Measurements from ENCODE around the gene GP5. TPM values are rescaled to one million over a fixed set of nuclear protein-coding genes. Genes with fewer than 3 reads are reported as not detected.

The GP5 gene
- total RNA-seq, 3 donors from 2014 or later: 0.07 to 0.19 TPM; not detected in 1

GRCh38 chr3:194370753-194371152 lies 28.3 kb downstream of the GP5 start:
- Histone ChIP-seq H3K4me3 (no peak overlapping the region), H3K4me1 (ENCODE audit: low read depth) (no peaks in the 10 kb centered on the region), H3K9me3 (no peaks in the 10 kb centered on the region), H3K36me3 (ENCODE audit: low read depth) (no peaks in the 10 kb centered on the region)
- ATAC-seq (no peak), DNase-seq (no peak)
- TF ChIP-seq, protein P1, sequence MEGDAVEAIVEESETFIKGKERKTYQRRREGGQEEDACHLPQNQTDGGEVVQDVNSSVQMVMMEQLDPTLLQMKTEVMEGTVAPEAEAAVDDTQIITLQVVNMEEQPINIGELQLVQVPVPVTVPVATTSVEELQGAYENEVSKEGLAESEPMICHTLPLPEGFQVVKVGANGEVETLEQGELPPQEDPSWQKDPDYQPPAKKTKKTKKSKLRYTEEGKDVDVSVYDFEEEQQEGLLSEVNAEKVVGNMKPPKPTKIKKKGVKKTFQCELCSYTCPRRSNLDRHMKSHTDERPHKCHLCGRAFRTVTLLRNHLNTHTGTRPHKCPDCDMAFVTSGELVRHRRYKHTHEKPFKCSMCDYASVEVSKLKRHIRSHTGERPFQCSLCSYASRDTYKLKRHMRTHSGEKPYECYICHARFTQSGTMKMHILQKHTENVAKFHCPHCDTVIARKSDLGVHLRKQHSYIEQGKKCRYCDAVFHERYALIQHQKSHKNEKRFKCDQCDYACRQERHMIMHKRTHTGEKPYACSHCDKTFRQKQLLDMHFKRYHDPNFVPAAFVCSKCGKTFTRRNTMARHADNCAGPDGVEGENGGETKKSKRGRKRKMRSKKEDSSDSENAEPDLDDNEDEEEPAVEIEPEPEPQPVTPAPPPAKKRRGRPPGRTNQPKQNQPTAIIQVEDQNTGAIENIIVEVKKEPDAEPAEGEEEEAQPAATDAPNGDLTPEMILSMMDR (IDR thresholded peaks at IDR 0.05): no peak
- intact Hi-C loops (cut with DNase I, micrococcal nuclease): no loop called here

DNA sequence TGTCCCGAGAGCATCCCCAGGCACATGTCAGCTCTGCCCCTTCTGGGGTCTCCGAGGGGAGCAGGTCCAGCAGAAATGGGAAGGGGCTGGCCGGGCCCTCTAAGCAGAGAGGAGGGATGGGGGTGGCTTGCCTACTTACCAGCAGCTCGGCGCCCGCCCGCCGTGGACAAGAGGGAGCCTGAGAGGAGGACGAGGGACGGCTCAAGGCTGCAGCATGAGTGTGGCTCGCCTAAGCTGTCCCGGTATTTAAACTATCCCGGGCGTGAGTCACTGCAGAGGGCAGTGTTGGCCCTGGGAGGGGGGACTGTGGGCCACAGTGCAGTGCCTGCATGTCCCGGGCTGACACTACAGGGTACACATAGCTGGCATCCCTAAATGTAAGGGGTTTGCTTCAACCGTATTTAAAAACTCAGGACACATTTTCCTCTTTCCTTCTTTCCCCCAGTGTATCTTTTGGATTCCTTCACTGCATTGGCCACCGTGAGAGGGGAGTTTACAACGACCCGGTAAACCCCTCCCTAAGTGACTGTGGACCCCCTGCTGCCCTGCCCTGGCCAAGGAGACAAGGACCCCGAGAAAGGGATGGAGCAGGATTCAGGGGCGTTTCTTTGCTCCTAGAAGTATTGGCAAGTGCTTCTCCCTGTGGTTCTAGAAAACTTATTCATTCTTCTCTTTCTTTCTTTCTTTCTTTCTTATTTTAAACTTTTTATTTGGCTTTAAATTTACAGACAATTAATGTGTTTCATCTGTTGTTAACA lies 29.4 kb downstream of the GP5 start, which contains the start of gene LRRC15:
LRRC15 (minus strand) TSS at position 222 of the 758 bp plus-strand sequence. CDS start 8,700 bp downstream, outside the sequence.
- Histone ChIP-seq H3K4me3 (no peak within 1 kb of the TSS), H3K36me3 (ENCODE audit: low read depth) (no peaks in the 10 kb centered on the region), H3K9me3 (no peaks in the 10 kb centered on the region), H3K4me1 (ENCODE audit: low read depth) (no peaks in the 10 kb centered on the region)
- DNase-seq (peak in 1 of 3 donors; percentile 14), ATAC-seq (peak; percentile 64)
- TF ChIP-seq, protein P1 (IDR thresholded peaks at IDR 0.05): no peak
- intact Hi-C loops (cut with DNase I, micrococcal nuclease): no loop called here

GRCh38 chr3:194368918-194369317 lies 30.1 kb downstream of the GP5 start:
- TF ChIP-seq, protein P1 (IDR thresholded peaks at IDR 0.05): no peak
- H3K9me3 ChIP-seq: no peaks in the 10 kb centered on the region
- no peaks in the 10 kb centered on the region for H3K36me3 ChIP-seq (ENCODE audit: low read depth)
- ATAC-seq (no peak), DNase-seq (no peak)
- no peak overlapping the region for H3K4me3 ChIP-seq
- intact Hi-C loops (cut with DNase I, micrococcal nuclease): no loop called here
- no peaks in the 10 kb centered on the region for H3K4me1 ChIP-seq (ENCODE audit: low read depth)

DNA sequence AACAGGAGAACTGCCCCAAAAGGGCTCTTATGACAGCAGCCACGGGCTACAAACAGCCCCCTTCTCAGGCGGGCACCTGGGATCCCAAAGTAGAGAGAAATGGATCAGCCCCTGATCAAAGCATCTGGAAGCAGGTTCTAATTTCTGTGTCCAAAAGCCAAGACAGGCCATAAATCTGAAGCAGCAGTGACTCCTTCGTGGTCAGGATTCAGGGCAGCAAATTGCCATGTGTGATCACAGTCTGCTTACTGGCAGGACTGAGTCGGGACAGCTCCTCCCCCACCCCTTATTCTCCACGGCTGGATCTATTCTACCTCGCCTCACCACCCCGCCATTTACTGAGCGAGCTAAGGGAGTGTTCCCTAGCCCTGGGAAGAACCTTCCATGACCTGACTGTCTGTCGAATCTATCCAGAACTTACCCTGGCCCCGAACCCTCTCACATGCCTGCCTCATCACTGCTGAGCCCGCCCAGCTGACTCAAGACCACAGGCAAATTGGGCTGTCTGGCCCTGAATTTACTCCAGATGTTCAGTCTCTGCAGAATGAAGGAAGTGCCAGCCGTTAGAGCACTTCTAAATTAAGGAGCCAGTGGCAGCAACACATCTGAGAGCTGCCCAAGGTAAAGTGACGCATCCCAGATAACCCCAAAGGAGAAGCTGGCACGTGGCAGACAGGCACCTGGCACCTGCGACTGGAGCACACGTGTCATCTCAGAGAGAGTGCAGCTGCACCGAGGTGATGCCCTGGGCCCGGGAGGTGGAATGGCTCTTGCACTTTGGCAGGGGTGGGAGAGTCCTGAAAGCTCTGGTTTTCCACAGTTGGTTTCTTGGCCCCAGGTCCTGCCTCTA lies 30.8 kb downstream of the GP5 start:
- intact Hi-C loops (cut with DNase I, micrococcal nuclease): no loop called here

DNA sequence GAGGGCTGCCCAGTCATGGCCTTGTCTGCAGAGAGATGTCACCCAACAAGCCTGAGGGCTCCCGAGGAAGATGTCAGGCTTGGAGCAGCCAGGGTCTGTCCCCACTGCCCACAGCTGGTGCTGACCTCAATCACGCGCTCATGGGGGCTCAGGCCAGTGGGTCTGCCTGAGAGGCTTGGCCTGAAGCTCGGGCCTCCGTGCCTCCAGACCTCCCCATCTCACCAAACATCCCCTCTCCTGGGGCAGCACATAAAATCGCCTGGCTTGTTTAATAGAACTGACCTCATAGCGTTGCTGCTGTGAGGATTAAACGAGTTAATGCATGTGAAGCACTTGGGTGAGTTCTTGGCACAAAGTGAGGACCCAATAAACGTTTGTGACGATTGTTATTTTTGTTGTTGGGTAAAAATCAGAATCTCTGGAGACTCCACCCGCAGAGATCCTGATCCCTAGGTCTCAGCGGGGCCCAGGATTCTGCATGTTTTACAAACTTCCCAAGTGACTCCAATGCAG lies 33.0 kb downstream of the GP5 start:
- Histone ChIP-seq H3K9me3 (no peaks in the 10 kb centered on the region), H3K36me3 (ENCODE audit: low read depth) (no peaks in the 10 kb centered on the region), H3K4me1 (ENCODE audit: low read depth) (no peaks in the 10 kb centered on the region), H3K4me3 (no peak overlapping the region)
- intact Hi-C loops (cut with DNase I, micrococcal nuclease): no loop called here
- TF ChIP-seq, protein P1 (IDR thresholded peaks at IDR 0.05): no peak
- no peak for ATAC-seq
- no peak for DNase-seq

More for the DNA sequence above, 30.8 kb downstream of the GP5 start:
- TF ChIP-seq, protein P1 (IDR thresholded peaks at IDR 0.05): no peak
- DNase-seq (no peak), ATAC-seq (no peak)
- Histone ChIP-seq H3K4me1 (ENCODE audit: low read depth) (no peaks in the 10 kb centered on the region), H3K36me3 (ENCODE audit: low read depth) (no peaks in the 10 kb centered on the region), H3K9me3 (no peaks in the 10 kb centered on the region), H3K4me3 (no peak overlapping the region)
